ENCODE data around the gene STARD13. TPM values are rescaled to one million over a fixed set of nuclear protein-coding genes. Genes with fewer than 3 reads are reported as not detected.

Gene STARD13
- total and polyA plus RNA-seq, 5 experiments from 2014 or later: not detected

DNA sequence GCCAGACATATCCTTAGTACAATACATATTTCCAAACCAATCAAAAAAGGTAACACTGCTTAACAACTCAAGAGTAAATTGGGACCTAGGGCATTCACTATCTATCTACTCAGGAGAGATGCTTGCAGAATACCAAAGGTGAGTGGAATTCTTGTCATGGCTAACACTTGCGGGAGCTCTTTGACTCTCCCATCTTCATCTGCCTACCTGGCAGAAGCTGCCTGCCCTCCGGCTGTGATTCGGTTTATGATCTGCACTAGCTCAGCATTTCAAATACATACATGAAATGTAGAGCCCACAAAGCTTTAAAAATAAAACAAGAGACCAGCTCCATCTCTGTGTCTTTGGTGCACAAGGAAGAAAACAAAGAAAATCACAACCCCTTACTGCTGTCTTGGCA is 127.3 kb downstream of the STARD13 start:
- Mint-ChIP-seq H3K9me3 (peaks cover 4 to 19% (median 13%) of the 10 kb centered on the region in 9 donors), H3K27me3 (peaks cover 0 to 17% (median 1%) of the 10 kb centered on the region in 5 donors), H3K4me3 (no peak overlapping the region), H3K36me3 (peaks cover 0 to 6% (median 3%) of the 10 kb centered on the region in 3 donors), H3K4me1 (no peaks in the 10 kb centered on the region), H3K27ac (no peak overlapping the region)
- no peak for DNase-seq
- no peak for ATAC-seq
- POLR2A ChIA-PET: no interaction called here

DNA sequence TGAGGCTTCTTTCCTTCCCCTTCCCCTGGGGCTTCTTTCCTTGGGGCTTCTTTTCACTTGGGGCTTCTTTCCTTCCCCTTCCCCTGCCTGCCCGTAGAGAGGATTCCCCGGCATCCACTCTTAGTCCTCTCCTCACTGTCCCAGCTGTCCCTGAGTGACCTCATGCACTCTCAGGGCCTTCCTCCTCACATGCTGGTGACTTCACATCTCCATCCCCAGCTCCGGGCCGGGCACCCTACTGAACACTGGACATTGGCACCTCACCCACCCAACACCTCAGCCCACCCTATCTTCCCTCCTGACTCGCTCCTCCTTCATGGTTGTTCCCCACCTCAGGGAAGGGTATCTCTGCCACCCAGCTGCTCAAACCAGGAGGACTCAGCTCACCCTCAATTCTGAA is 130.6 kb downstream of the STARD13 start:
- Mint-ChIP-seq H3K4me1 (no peaks in the 10 kb centered on the region), H3K4me3 (no peak overlapping the region), H3K27ac (peak overlapping the region in 1 of 10 donors; percentile 14), H3K36me3 (no peaks in the 10 kb centered on the region), H3K9me3 (no peaks in the 10 kb centered on the region), H3K27me3 (peaks cover 4 to 28% (median 7%) of the 10 kb centered on the region in 5 donors)
- POLR2A ChIA-PET: no interaction called here
- ATAC-seq (no peak), DNase-seq (no peak)

GRCh38 chr13:33153421-33154404 is 131.8 kb downstream of the STARD13 start:
- DNase-seq (no peak), ATAC-seq (no peak)
- H3K9me3 Mint-ChIP-seq: no peaks in the 10 kb centered on the region
- no peaks in the 10 kb centered on the region for H3K4me1 Mint-ChIP-seq
- H3K36me3 Mint-ChIP-seq: no peaks in the 10 kb centered on the region
- POLR2A ChIA-PET: no interaction called here
- H3K27ac Mint-ChIP-seq: no peak overlapping the region
- H3K27me3 Mint-ChIP-seq: peaks cover 4 to 26% (median 6%) of the 10 kb centered on the region in 5 donors
- no peak overlapping the region for H3K4me3 Mint-ChIP-seq

GRCh38 chr13:33152389-33152788 is 133.2 kb downstream of the STARD13 start:
- POLR2A ChIA-PET: no interaction called here
- Mint-ChIP-seq H3K4me1 (no peaks in the 10 kb centered on the region), H3K27me3 (peaks cover 2 to 27% (median 6%) of the 10 kb centered on the region in 5 donors), H3K27ac (peak overlapping the region in 1 of 10 donors; percentile 19), H3K36me3 (no peaks in the 10 kb centered on the region), H3K9me3 (no peaks in the 10 kb centered on the region), H3K4me3 (no peak overlapping the region)
- DNase-seq (no peak), ATAC-seq (no peak)

DNA sequence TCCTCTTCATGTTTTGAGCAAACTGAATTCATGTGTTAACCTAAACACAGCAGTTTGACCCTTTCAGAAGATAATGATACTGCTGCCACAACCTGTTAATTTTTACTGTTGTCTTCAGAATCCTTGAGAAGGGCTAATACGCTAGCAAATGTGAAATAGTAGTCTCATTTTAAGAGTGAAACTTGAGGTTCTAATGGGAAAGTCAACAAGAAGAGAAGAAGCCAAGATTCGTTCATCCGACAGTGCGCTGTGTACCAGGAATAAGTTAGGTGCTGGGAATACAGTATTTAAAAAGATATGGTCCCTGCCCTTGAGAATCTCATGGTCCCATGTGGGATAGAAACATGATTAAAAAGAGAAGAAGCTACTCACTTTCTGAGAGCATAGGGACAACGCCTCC is 134.9 kb downstream of the STARD13 start:
- POLR2A ChIA-PET: no interaction called here
- H3K4me3 Mint-ChIP-seq: no peak overlapping the region
- no peaks in the 10 kb centered on the region for H3K36me3 Mint-ChIP-seq
- H3K4me1 Mint-ChIP-seq: no peaks in the 10 kb centered on the region
- H3K27ac Mint-ChIP-seq: no peak overlapping the region
- peaks cover 3 to 23% (median 6%) of the 10 kb centered on the region in 5 donors for H3K27me3 Mint-ChIP-seq
- peaks cover 0 to under 1% (median 0%) of the 10 kb centered on the region in 9 donors for H3K9me3 Mint-ChIP-seq
- DNase-seq (no peak), ATAC-seq (no peak)

- no peaks in the 10 kb centered on the region for H3K36me3 Mint-ChIP-seq
- POLR2A ChIA-PET: no interaction called here
- ATAC-seq (no peak), DNase-seq (no peak)
- peaks cover 5 to 22% (median 7%) of the 10 kb centered on the region in 5 donors for H3K27me3 Mint-ChIP-seq
- H3K4me1 Mint-ChIP-seq: no peaks in the 10 kb centered on the region
- H3K9me3 Mint-ChIP-seq: peaks cover 0 to 2% (median 0%) of the 10 kb centered on the region in 9 donors
- no peak overlapping the region for H3K27ac Mint-ChIP-seq
- no peak overlapping the region for H3K4me3 Mint-ChIP-seq
These were observed 135.4 kb downstream of the STARD13 start for GRCh38 chr13:33150126-33150525.

- peaks cover 5 to 36% (median 11%) of the 10 kb centered on the region in 5 donors for H3K27me3 Mint-ChIP-seq
- H3K9me3 Mint-ChIP-seq: peaks cover 0 to 11% (median 2%) of the 10 kb centered on the region in 9 donors
- POLR2A ChIA-PET: no interaction called here
- peak overlapping the region in 1 of 10 donors; percentile 57 for H3K27ac Mint-ChIP-seq
- ATAC-seq (no peak), DNase-seq (no peak)
- no peaks in the 10 kb centered on the region for H3K36me3 Mint-ChIP-seq
- H3K4me3 Mint-ChIP-seq: no peak overlapping the region
- no peaks in the 10 kb centered on the region for H3K4me1 Mint-ChIP-seq
These were observed 137.7 kb downstream of the STARD13 start for GRCh38 chr13:33147832-33148231.

GRCh38 chr13:33146843-33147611 is 138.5 kb downstream of the STARD13 start:
- DNase-seq: no peak
- Mint-ChIP-seq H3K27me3 (peaks cover 7 to 38% (median 14%) of the 10 kb centered on the region in 5 donors), H3K27ac (peak overlapping the region in 1 of 10 donors; percentile 56), H3K4me3 (no peak overlapping the region), H3K4me1 (no peaks in the 10 kb centered on the region), H3K36me3 (no peaks in the 10 kb centered on the region), H3K9me3 (peaks cover 0 to 11% (median 2%) of the 10 kb centered on the region in 9 donors)
- POLR2A ChIA-PET: no interaction called here
- ATAC-seq: no peak

- Mint-ChIP-seq H3K4me3 (no peak overlapping the region), H3K27me3 (peaks cover 7 to 25% (median 10%) of the 10 kb centered on the region in 5 donors), H3K4me1 (no peaks in the 10 kb centered on the region), H3K9me3 (peaks cover 0 to 11% (median 2%) of the 10 kb centered on the region in 9 donors), H3K27ac (no peak overlapping the region), H3K36me3 (no peaks in the 10 kb centered on the region)
- POLR2A ChIA-PET: no interaction called here
- no peak for ATAC-seq
- no peak for DNase-seq
These were observed 139.9 kb downstream of the STARD13 start for GRCh38 chr13:33145667-33146066.

GRCh38 chr13:33144358-33144784 is 141.2 kb downstream of the STARD13 start:
- Mint-ChIP-seq H3K36me3 (no peaks in the 10 kb centered on the region), H3K4me1 (no peaks in the 10 kb centered on the region), H3K9me3 (peaks cover 0 to 11% (median 2%) of the 10 kb centered on the region in 9 donors), H3K4me3 (no peak overlapping the region), H3K27me3 (peaks cover 7 to 22% (median 8%) of the 10 kb centered on the region in 5 donors), H3K27ac (no peak overlapping the region)
- DNase-seq (no peak), ATAC-seq (no peak)
- POLR2A ChIA-PET: no interaction called here

- DNase-seq: no peak
- H3K27me3 Mint-ChIP-seq: peaks cover 4 to 22% (median 7%) of the 10 kb centered on the region in 5 donors
- ATAC-seq: no peak
- H3K4me3 Mint-ChIP-seq: no peak overlapping the region
- no peaks in the 10 kb centered on the region for H3K4me1 Mint-ChIP-seq
- H3K36me3 Mint-ChIP-seq: no peaks in the 10 kb centered on the region
- peaks cover 0 to 11% (median 2%) of the 10 kb centered on the region in 9 donors for H3K9me3 Mint-ChIP-seq
- no peak overlapping the region for H3K27ac Mint-ChIP-seq
- POLR2A ChIA-PET: no interaction called here
These were observed 145.6 kb downstream of the STARD13 start for GRCh38 chr13:33139780-33140535.

- DNase-seq (no peak), ATAC-seq (no peak)
- H3K27ac Mint-ChIP-seq: peak overlapping the region in 1 of 10 donors; percentile 57
- no peaks in the 10 kb centered on the region for H3K36me3 Mint-ChIP-seq
- H3K9me3 Mint-ChIP-seq: peaks cover 0 to 6% (median 2%) of the 10 kb centered on the region in 9 donors
- H3K27me3 Mint-ChIP-seq: peaks cover 3 to 15% (median 4%) of the 10 kb centered on the region in 5 donors
- no peaks in the 10 kb centered on the region for H3K4me1 Mint-ChIP-seq
- no peak overlapping the region for H3K4me3 Mint-ChIP-seq
- POLR2A ChIA-PET: no interaction called here
These were observed 146.4 kb downstream of the STARD13 start for GRCh38 chr13:33139184-33139583.

Data from naive thymus-derived CD8-positive, alpha-beta T cell (primary cell).